ENCODE measurements around the gene NR4A3.
A peak's percentile ranks its signal among the peaks of the same experiment; 100 is the strongest.
"Not testable (repeated sequence)": the region's sequence is repeated elsewhere in the genome, so short reads cannot be mapped to it uniquely, and the experiment has no call there.

Gene NR4A3

DNA sequence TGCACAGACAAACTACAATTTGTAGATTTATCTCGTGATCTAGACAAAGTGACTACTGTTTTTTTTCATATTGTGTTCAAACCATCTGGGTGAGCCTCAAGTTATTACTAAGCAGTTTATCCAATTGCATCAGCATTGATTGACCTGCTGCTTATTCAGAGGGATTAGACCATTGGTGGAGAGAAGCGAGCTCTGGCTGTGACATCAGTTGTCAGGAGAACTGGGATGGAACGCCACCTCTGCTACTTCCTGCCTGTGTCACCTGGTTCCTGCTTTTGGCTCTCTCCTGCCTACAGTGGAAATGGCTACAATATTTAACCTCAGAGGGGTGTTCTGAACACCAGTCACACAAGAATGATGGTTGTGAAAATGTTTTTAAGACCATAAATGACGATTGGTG is 12.1 kb downstream of the NR4A3 start:
- no peak for DNase-seq (ENCODE audit: low read depth in 2 of 2)

DNA sequence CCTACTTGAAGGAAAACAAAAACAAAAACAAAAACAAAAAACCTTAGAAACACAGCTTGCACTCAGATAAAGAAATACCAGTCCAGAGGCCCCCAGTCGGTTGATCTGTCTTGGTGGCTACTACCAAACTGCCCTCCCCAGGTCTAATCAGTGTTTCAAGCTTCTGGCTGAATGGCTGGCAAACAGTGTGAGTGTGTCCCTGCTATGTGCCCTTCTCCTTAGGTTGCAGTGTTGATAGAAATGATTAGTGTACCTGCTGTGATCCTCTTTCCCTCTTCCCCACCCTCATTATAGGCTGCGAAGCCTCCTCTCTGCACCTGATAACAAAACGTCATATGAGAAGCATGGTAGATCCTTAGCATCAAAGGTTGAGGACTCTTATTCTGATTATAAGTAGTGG is 12.8 kb downstream of the NR4A3 start:
- no peak for DNase-seq (ENCODE audit: low read depth in 2 of 2)

DNA sequence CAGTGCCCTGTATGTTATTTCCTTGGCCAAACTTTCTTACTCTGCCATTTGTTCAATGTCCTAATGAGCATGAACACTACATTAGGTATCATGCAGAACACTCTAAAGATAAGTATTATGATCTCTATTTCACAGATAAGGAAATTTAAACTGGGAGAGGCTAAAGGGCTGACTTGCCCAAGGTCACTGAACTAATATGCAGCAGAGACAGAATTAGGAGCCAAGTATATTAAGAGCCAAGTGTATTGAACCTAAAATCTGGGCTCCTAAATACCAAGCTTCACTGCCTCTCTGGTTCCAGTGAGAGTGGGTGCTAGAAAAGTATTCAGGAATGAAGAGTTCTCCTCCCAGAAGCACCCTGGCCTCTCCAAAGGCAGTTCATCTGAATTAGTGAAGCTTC is 13.5 kb downstream of the NR4A3 start:
- no peak for DNase-seq (ENCODE audit: low read depth in 2 of 2)

DNA sequence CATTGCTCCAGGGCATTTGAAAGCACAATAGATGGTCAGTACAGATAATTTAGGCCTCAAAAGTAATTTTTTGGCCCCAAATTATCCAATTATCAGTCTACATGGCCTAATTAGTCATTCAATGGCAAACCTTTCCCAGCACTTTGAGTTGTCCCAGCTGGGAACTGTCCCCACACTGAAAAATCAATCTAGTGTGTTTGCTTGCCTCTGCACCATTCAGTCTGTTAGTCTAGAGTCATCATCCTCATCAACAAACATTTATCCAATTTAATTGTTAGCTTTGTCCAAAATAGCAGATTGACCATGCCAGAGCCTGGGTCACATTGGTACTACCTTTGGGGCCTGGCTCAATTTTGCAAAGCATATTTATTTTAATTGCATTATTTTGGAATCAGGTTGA is 13.9 kb downstream of the NR4A3 start:
- DNase-seq (ENCODE audit: low read depth in 2 of 2): no peak

DNA sequence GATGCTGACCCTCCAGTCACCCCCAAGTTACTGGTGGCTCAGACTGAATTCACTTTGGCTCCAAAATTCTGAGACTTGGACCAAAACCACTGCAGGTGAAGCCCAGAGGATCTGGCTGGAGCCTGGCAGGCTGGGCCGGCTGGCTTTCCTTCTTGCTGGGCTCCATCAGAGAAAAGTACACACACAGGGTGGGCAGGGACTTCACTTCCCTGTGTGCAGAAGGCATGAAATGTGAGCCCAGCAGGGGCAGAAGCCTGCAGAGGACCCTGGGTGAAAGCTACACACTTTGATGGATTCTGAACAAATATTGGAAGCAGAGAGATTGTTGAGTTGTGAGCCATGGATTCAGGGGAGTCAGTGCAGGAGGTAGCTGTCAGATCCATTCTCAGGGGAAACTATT is 18.4 kb downstream of the NR4A3 start:
- no peak for DNase-seq (ENCODE audit: low read depth in 2 of 2)

DNA sequence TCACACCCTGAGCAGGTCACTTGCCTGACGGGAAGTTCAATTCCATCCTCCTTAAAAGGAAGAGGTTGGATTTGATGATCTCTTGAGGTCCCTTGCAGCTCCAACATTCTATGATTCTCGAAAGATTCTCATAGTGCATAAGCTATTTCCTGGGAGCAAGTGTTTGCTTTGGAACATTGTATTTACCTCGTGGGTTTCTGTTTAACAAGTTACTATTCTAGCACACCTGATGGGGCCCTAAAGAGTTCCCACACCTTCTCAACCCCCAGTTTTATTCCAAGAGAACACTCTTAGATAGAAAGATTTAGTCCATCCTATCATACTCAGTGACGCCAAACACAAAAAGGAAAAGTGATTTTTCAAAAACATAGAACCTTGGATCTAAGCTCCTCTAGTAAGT is 23.4 kb downstream of the NR4A3 start:
- no peak for DNase-seq (ENCODE audit: low read depth in 2 of 2)

DNA sequence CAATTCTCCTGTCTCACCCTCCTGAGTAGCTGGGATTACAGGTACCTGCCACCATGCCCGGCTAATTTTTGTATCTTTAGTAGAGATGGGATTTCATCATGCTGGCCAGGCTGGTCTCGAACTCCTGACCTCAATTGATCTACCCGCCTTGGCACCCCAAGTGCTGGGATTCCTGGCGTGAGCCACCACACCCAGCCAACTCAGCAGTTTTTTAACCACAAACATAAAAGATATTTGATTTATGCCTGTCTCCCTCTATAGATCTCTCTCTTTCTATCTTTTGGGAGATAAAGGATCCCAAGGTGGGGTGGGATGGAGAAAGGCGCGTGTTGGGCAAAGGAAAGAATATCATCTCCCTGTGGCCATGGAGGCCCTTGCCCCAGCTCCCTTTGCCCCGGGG is 26.8 kb downstream of the NR4A3 start:
- no peak for DNase-seq (ENCODE audit: low read depth in 2 of 2)

DNA sequence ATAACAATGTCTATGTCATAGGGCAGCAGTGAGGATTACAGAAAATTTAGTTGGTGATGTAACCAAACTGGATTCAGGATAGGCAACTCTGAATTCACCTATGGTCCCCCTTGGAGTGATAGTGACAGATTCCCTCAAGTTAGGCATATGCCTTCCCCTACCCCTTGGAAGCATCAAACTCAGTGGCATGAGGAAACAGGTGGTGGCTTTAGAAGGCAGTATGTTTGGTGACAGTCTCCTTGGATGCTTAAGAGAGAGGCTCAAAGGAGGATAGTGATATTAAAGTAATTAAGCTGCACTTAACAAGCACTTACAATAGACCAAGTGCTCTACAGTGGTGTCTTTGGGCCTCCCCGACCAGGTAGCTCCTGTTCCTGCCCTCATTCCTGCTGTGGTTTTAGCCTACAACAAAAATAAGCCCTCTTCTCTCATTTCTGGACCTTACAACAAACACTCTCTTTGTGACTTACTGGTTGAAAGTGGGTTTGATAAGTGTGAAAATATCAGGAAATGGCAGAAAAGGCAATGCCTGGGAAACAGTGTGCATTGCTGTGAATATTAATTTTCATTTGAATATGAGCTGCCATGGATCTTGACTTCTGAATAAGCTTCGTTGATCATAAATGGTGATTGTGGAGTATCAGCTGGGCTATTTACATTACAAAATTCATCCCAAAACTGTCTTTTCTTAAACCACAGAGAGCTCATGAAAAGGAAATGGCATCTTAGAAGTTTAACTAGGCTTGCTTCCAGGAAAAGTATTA is 29.2 kb downstream of the NR4A3 start:
- no peak for DNase-seq (ENCODE audit: low read depth in 2 of 2)

DNA sequence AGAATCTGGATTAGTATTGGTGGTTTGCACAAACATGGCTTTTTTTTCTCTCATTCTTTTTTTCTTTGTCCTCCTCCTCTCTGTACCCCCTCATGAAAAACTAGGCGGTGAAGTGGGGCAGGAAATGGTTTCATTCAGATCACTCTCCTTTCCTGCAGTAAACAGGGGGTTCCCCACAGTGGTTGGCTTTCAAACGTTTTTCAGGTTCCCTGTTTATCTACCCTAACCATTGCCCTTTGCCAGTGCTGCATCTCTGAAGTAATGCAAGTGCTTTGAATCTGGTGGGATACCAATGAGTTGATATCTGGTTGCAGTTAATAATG is 29.8 kb downstream of the NR4A3 start:
- peak in 1 of 2 donors; percentile 12 for DNase-seq (ENCODE audit: low read depth in 2 of 2)

DNA sequence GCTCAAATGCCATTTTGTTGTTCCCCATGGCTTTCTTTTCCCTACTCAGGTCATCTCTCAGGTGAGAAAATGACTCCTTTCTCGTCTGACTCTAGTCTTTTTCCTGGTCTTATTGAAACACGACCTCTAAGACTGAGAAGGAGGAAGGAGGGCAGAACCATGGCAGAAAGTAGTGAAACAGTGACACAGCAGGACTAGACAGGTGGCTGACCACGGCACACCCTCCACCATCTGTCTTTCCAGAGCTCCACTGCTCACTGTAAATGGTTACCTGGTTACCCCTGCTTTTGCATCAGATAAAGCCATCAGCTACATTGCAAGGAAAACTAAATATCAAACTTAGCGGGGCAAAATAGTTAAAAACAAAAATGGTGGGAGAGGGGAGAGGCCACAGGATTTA is 30.9 kb downstream of the NR4A3 start:
- DNase-seq (ENCODE audit: low read depth in 2 of 2): no peak

DNA sequence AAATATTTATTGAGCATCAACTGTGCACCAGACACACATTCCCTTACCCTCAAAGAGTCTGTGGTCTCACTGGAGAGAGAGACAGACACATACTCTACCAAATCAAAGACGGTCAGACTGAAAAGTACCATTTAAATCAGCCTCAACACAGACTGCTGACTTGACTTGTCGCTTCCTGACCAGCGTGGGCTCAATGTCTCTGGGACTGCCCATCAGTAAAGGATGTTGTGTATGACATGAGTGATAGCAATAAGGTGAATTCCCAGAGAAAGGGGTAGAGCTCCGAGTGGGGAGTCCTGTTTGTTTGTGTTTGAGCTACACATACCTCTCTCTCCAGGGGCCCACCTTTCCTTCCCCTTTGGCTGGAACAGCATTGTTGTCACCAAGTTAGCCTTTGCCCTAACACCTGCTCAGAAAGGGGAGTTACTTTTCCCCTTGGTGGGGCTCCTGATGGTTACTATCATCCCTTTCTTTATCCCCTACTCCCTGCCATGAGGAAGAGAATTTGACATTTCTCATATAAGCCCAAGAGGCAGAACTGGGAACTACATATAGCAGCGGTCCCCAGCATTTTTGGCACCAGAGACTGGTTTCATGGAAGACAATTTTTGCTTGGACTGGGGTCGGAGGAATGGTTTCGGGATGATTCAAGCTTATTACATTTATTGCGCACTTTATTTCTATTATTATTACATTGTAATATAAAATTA is 33.9 kb downstream of the NR4A3 start:
- DNase-seq (ENCODE audit: low read depth in 2 of 2): no peak

DNA sequence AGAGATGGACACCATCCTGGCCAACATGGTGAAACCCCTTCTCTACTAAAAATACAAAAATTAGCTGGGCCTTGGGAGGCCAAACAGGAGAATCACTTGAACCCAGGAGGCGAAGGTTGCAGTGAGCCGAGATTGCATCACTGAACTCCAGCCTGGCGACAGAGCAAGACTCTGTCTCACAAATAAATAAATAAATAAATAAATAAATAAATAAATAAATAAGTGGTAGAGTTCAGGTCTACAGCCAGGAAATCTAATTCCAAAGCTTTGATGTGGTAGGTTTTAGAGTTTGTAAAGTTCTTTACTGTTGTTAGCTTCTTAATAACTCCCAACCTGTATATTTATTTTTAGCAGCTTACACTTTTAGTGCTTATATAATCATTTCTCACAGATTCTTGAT is 35.9 kb downstream of the NR4A3 start:
- not testable (repeated sequence) for DNase-seq (ENCODE audit: low read depth in 2 of 2)

DNA sequence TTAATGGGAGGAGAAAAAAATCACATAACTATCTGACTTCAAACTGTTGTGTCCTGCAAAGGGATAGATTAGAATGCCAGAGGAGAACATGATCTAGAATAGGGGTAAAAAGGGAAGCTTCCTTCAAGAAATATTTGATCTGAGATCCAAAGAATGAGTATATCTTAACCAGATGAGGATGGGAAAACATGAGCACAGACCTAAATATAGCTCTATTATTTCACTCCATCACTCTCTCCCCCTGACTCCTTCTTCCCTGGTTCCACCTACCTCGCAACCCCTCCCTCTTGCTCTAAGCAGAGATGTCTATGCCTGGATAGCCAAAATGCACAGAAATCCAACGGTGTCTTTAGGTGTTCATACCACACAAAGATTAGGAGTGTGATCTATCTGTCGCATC is 36.4 kb downstream of the NR4A3 start:
- no peak for DNase-seq (ENCODE audit: low read depth in 2 of 2)

DNA sequence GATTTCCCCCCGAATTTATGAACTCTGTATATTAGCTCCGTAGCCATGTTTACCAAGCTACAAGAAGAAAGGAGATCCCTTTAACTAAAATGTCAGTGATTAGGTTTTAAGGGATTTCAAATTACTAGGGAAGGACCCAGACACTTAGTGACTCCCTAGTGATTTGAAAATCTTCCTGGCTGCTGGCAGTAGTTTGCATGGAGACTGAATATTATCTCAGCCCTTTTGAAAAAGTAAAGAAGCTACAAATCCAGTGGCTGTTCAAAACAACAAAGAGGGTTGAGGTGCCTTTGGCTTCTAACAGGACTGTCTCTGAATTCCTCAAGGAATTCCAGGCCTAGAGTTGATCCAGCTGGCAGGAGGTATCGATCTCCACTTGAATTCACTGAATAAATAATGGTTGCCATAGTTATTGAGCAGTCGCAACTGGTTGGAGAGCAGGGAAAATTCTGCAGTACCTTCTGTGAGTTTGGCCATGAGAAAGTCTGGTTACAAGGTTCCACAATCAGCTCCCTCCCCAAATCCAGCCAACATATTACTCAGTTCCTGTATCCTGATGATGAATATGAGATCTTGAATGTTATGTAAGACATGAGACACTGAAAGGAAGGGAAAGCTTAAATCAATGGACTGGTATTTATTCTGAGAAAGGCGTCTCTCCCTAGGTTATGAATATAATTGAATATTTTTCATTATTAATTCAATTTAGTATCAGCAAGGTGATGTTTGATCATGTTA is 37.7 kb downstream of the NR4A3 start:
- DNase-seq (ENCODE audit: low read depth in 2 of 2): no peak

DNA sequence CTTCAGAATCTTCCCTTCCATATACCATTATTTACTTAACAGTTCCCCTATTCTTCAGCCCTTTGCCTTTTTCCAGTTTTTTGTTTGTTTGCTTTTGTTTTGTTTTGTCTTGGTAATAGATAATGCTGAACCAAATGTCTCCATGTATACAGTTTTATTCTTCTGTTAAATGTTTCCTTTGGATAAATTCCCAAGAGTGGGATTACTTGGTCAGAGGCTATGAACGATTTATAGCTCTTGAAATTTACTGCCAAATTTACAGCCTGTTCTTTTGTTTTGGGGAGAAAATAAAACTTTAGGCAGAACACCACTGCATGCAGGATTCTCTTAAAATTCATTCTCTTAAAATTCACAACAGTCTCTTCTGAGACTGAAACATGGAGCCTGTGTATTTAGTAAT is 38.6 kb downstream of the NR4A3 start:
- DNase-seq (ENCODE audit: low read depth in 2 of 2): no peak

DNA sequence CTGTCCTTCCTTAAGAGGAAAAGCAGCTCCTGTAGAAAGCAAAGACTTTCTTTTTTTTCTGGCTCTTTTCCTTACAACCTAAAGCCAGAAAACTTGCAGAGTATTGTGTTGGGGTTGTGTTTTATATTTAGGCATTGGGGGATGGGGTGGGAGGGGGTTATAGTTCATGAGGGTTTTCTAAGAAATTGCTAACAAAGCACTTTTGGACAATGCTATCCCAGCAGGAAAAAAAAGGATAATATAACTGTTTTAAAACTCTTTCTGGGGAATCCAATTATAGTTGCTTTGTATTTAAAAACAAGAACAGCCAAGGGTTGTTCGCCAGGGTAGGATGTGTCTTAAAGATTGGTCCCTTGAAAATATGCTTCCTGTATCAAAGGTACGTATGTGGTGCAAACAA is 42.3 kb downstream of the NR4A3 start:
- no peak for DNase-seq (ENCODE audit: low read depth in 2 of 2)

DNA sequence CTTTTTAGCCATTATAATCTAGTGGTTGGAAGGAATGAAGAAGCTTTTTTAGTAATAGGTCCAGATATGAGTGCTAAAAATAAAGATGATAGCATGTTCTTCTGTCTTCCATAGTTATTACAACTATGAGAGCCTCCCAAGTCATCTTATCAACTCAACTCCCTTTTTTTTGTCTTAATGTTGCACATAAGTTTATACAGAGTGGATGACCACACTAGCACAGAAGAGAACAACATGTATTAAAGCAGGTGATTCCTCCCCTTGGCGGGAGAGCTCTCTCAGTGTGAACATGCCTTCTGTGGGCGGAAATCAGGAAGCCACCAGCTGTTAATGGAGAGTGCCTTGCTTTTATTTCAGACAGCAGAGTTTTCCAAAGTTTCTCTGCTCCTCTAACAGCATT is 44.7 kb downstream of the NR4A3 start:
- DNase-seq (ENCODE audit: low read depth in 2 of 2): no peak

DNA sequence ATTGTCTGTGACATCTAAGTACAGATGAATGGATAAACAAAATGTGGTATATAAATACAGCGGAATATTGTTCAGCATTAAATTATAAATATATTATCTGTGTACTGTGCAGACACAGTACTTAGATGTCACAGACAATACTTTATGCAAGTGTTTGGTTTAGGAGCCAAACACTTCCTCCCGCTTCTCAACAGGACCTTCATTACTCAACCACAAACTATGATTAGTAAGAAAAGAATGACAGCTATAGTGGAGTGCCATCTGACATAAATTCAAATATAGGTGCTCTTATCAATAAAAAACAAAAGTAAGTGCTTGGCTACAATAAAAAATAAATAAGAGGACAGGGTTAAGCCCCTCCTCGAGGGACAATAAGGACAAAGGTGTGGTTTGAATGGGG is 45.9 kb downstream of the NR4A3 start:
- DNase-seq (ENCODE audit: low read depth in 2 of 2): no peak

DNA sequence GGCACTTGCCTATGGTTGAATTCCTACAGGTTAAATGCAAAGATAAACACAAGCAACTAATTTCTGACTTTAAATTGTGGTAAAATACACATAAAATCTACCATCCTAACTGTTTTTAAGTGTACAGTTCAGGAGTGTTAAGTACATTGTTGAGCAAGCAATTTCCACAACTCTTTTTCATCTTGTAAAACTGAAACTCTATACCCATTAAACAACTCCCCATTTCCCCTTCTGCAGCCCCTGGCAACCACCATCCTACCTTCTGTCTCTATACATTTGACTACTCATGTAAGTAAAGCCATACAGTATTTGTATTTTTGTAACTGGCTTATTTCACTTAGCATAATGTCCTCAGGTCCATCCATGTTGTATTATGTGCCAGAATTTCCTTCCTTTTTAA is 46.3 kb downstream of the NR4A3 start:
- no peak for DNase-seq (ENCODE audit: low read depth in 2 of 2)

DNA sequence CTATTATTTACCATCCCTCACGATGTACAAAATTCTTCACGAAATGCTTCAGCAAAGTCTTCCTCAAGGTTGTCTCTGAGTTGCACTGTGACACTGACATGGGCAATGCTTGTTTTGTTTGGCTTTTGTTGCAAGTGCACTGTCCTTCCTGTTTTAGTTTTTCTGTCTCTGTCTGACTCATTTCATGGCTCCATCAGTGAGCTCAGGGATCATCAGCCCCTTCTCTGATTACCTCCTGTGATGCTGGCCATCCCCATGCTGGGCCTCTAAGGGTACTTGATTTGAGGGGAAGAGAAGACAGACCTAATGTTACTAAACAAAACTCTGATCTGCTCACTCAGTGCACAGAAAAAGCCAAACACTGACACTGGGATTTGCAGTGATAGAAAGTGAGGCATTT is 47.2 kb downstream of the NR4A3 start:
- no peak for DNase-seq (ENCODE audit: low read depth in 2 of 2)

DNA sequence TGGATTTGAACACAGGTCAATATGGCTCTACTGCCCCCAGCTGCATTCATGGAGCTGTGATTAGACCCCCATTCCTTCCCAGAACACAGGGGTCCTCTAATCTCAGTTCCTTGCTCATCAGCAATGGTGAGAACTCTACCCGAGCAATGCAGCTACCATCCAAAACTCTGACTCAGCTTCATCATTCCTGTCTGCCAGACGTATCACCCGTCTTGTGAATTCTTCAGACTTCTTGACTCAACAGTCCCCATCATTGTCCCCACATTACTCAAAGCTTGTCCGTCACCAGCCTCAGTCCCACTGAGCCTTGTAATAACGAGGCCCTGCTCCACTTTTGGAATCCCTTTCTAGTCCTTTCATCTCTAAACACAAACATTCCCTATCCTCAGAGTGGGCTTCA is 48.4 kb downstream of the NR4A3 start:
- no peak for DNase-seq (ENCODE audit: low read depth in 2 of 2)

DNA sequence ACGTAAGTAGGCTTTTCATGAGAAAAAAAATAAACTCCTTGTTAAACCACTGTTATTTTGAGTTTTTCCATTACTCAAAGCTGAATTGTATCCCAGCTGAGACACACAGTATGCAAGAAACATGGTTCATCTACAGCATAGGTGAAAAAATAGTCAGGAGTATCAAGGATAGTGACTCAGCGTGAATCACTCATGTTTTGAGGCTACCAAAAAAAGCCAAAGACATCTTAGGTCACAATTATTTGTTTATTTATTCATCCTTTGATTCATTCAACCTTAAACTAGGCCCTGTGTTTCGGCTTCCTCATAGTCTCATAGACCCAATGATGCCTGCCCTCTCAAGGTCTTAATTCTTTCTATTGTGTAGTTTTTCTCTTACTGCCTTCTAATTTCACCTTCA is 51.8 kb downstream of the NR4A3 start:
- no peak for DNase-seq (ENCODE audit: low read depth in 2 of 2)

DNA sequence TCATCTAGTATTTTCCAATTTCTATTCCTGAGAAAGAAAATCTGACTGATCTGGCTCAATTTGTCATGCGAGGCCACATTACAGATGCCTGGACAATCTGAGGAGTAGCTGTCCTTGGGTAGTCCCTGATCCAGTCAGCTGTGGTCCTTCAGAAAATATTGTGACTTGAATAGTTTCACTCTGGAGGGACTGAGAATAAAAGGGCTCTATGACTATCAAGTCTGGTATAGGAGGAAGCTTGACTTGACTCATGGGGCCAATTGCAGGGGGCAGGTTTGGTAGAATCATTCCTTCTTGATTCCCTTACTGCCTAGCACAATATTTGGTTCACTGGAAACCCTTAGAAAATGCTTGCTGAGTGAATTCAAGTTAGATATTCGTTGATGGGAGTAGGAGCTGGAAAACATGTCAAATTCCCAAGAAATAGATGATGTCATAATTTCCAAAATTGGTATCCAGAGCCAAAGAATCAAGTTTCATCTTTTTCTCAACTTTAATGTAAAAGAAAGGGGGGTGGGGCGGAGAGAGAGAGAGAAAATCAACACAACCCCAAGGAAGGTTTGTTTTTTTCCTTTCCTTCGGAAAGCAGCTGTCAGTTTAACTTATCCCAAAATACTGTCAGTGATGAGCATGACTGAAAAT is 52.4 kb downstream of the NR4A3 start:
- no peak for DNase-seq (ENCODE audit: low read depth in 2 of 2)
